Activated CD4-positive, alpha-beta T cell treated with anti-CD3 and anti-CD28 coated beads for 24 hours (primary cell): ENCODE data around the gene SLC1A7.
A peak's percentile ranks its signal among the peaks of the same experiment; 100 is the strongest.

Source experiments
- DNase-seq, 2 donors: peaks; one replicate each; pipeline ENCODE4 v3.0.0-alpha.2; 2020; ENCODE audit warnings: low read depth in 2 of 2

SLC1A7 gene

DNA sequence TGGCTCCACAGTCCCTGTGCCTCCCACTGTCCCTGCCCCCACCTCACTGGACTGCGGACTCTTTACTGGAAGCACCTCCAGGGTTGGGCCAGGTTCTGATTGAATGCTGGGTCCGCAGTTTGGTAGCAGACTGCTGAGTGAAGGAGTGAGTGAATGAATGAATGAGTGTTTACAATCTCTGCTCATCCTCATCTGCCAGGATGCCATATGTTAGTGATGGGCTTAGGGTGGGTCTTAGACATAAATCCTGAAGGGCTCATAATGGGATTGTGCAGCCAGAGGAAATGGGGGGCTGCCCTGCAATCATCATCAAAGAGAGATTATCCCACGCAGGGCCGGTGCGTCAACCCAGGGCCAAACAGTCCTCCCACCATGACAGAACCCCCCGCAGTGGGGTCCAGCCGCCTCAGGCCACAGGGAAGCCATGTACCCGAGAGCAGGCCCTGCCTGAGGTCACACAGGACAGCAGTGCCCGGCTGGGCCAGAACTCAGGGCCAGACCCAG, 26.1 kb downstream of the SLC1A7 start:
- no peak for DNase-seq

DNA sequence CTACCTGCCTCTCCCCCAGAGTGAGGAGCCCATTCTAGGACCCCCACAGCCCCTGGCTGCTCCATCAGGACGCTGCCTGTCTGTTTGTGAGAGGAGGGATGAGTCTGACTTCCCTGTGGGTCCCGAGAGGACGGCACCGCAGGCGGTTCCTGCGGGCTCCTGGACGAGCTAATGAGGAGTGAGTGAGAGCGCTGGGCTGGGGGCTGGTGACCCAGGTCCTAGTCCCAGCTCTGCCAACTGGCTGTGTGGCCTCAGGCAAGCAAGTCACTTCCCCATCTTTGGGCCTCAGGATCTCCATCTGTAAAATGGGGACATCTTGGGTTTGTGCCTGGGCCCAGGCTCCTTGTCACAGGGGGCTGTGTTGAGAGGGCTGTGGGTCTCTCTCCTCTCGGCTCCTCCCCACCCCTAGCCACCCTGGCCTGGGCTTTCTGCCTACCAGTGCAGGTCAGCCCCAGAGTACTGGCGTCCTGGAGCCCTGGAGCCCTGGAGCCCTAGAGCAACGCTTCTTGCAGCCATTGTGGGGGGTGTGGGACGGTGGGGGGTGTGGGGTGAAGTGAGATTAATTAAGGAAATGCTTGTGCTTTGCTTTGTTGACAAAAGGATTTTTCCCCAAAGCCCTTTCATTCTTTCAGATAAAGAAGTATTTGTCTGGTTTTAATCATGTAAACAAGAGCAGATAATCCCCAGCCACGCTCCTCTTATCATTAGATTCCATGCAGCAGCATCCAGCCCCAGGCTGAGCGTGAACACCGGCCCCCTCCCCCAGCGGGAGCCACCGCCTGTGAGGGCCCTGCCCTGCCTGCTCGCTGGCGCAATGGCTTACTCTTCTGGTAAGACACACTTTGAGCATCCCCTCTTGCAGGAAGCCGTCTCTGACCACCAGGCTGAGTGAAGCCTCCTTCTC, 26.8 kb downstream of the SLC1A7 start:
- no peak for DNase-seq

DNA sequence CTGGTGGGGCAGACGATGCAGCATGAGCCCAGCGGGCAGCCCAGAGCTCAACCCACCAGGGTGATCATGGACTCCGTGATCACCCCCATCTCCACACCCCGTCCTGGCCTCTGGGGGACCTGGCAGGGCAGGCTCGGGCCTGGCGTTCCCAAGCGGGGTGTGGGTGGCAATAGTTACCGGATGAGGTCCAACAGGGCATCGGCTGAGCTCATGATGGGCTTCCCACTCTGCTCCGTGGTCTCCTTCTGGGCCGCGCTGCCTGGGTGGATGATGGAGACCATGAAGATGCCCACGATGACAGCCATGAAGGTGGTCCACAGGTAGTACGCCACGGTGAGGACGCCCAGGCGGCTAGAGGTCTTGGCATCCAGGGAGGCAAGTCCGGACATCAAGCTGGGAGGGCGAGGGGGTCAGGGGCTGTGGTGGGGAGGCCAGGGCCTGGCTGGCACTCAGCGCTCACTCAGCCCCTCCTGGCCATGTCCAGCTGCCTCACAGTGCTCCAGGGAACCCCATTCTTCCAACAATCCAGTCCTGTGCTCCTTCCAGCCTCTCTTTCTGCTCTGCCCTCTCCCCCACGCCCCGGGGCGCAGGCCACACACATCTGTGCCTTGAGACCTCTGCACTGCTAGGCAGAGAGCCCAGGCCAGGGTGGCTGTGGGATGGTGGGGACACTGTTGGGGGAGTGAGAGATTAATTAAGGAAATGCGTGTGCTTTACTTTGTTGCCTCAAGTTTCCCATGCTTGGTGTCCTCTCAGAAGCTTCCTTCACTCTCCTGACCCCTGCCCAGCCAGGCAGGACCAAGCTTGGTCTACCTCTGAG, 27.6 kb downstream of the SLC1A7 start:
- DNase-seq, result no peak

DNA sequence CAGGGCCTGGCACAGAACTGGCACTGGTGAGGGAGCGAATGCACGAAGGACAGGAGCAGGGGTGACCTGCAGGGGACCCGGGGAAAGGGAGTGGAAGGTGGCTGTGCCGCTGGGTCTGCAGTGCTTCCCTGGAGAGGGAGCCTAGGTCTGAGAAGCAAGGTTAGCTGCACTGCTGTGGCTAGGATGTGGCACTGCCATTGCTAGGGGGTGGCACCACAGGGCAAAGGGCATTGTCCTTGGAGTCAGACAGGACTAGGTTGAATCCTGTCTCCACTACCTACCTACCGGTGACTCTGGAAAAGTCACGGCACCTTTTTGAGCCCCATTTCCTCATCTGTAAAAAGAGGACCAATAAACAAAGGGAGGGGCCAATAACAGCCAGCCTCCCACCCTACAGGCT, 28.3 kb downstream of the SLC1A7 start:
- no peak for DNase-seq

DNA sequence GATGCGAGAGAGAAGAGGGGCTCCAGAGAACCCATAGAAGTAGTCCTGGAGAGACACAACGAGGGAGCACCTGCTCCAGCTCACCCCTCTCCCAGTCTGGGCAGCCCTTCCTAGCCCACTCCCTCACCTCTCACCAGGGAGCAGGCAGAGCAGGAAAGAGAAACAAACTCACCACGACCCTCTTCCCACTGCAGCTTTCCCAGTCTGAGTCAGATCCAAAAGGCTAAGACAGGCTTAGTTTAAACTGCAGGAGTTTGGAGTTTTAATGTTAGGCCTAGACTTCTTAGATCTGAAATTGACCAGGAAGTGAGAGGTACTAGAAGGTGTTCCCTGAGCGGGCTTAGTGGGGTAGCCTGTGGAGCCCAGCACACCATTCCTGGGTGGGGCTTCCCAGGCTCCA, 29.6 kb downstream of the SLC1A7 start:
- DNase-seq, result no peak

DNA sequence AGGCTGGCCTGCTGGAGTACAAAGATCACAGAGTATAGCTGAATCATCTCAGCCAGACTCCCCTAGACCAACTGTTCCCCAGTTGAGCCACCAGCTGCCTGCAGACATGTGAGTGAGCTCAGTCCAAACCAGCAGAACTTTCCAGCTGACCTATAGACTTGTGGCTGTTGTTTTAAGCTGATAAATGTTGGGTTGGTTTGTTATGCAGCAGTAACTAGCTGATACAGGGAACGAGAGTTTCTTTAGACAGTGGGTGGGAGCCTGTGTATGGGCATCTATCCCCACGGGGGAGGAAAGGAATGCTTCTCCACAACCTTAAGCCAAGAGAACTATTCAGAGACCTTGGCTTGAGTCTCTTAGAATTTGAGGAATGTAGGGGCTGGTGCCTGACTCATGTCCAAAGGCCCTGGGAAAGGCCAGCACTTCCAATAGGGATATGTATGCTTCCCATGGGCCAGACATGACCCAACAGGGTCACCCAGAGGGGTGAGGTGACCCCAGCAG, 30.1 kb downstream of the SLC1A7 start:
- no peak for DNase-seq

DNA sequence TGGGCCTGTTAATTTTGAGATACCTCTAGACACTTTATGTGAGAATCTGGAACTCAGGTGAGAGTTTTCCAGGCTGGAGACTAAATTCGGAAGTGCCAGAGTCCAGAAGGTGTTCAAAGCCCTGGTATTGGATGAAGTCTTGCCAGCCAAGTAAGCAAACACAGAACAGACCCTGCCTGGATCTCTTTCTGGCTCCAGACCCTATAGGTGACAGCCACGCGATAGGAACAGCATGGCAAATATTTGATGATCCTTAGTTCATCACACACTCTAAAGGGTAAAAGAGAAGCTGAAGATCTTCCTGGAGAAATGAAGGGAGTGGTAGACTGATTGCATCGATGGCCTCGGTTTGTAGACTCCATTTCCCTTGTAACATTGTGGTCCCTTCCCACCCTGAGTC, 30.7 kb downstream of the SLC1A7 start:
- no peak for DNase-seq

DNA sequence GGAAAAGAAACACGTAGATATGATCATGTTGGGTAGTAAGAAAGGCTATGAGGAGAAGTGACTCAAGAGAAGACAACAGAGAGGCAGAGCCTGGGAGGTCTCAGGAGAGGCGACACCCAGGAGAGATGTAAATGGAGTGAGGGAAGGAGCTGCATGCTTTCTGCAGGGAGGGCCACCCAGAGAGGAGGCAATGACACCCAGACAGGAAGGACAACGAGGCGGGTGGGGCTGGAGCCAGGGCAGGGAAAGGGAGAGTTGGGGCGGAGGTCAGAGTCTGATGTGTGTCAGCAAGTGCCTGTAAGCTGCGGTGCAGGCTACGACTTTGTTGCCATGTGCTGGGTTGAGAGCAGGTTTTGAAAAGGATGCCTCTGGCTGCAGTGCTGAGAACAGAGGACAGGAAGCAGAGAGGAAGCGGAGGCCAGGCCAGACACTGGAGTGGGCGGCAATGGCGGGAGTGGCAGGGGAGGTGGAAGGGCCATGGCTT, 31.3 kb downstream of the SLC1A7 start:
- no peak for DNase-seq

DNA sequence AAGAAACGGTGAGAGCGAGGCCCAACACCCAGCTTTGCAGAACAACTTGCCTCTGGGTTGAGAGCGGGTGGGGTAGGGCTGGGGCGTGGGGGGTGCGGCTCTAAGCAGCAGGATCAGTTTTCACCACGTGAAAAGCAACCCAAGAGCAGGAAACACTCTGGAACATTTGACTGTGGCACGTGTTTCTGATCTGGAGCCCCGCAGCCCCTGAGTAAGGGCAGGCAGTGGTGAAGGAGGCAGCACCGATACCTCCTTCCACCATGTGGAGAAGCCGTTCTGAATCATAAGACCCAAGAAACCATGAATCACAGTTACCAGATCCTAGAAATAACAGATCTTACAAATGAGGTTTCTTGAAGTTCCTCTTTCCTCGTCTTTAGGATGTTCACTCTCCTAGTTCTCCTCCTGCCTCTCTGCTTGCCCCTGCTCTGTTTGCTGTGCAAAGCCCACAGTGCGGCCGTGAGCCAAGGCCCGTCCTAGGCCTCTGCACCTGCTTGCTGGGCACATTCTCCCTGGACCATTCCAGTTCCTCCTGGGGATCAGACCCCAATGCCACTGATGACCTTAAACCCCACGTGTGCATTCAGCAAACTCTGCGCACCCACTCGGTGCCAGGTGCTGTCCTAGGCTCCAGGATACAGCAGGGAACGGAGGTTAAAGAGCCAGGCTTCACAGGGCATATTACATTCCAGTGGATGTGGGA, 31.9 kb downstream of the SLC1A7 start:
- DNase-seq, result peak; percentile 4 to 33

DNA sequence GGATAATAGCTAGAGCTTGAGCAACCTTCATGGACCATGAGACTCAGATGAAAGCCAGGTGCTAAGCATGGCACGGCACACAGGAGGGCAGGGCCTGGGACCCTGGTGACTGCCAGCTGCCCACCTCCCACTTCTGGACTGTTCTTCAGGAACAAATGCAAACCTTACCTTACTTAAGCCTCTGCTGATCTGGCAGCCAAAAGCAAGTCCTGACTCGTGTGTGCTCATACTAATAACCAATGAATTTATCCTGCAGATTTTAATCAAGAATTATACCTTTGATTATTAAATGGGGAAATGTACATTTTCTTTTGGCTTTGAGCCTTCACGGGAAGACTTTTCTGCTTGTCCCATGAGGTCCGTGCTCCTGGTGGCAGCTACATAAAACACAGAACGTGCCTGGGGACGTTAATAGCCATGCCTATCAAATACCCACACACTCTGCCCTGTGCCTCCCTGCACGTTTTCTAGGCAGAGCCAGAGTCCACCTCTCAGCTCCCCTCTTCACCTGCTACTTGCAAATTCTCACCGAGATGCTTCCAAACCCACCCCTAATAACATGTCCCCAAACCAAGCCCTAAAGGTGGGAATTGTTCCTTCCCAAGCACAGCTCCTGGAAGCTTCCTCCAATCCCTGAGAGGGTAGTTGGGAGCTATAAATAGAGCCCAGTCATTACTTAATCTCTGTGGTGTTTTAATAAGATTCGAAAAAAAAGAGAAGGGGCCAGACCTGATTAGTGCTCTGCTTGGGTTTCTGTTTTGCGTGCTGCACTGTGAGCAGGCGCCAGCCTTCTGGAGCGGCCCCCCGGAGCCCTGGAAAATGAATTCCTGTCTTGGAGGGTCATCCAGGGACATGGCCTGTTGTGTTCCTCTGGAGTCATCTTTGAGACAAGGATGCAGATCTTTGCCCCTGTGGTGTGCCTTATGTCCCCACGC, 33.5 kb downstream of the SLC1A7 start:
- DNase-seq, result no peak

DNA sequence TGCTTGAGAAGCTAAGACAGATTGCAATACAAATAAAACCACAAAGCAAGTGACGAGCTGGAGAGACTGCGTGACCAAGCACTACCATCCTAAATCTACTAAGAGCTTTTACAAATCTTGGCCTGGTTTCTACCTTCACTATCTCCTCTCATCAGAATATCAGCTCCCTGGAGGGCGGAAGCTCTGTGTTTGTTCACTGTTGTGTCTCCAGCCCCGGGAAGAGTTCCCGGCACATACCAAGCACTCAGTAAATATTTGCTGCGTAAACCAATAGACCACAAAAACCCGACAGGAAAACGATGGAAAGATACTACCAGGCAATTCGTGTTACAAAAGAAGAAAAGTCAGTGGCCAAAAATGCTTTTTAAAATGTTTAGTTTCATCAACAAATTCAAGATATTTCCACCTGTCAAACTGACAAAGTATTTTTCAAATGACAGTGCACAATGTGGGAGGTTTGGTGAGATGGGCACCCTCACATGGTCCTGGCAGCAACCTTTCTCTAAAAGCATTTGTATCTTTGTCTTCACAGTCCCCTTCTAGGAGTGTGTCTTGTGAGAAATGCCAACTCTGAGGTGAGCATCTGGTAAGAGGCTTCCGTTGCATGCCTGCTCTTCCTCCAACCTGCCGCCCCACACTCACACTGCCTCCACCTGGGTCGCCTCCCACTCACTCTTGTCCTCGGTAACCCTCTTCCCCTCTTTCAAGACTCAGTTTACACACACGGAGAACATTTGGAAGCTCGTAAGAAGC, 34.7 kb downstream of the SLC1A7 start:
- DNase-seq, result no peak

DNA sequence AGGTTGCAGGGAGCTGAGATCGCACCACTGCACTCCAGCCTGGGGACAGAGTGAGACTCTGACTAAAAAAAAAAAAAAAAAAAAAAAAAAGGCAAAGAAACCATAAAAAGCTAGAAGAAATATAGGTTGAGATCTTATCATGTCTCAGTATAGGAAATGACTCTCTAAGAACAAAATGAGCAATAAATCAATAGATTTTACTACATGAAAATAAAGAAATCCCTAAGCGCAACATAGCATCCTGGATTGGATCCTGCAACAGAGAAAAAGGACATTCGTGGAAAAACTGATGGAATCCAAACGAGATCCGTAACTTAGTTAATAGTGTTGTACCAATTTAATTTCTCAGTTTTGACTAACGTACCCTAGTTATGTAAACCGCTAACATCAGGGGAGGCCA, 35.3 kb downstream of the SLC1A7 start:
- no peak for DNase-seq

DNA sequence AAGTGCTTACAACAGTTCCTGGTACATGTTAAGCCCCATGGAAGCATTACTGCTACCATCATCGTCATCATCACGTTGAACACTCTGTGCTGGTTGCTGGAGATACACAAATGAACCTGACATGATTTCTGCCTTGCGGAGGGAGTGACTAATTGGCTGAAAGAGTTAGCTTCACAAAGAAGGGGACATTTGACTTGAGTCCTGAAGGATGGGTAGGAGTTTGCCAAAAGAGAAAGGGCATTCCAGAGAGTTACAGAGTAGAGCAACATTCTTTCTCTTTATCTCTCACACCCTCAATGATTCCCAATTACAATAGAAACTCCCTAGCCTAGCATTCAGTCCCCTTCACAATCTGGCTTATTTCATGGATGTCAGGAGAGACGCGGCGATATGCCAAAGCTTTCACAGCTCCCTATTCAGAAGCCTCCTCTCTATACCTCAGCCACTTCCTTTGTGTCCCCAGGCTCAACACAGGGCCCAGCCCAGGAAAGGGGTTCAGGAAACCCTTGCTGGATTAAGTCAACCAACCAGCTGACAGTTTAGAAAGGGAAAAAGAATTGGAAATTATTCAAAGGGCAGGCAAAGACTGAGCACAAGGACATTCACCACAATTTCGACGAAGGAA, 38.0 kb downstream of the SLC1A7 start:
- no peak for DNase-seq

DNA sequence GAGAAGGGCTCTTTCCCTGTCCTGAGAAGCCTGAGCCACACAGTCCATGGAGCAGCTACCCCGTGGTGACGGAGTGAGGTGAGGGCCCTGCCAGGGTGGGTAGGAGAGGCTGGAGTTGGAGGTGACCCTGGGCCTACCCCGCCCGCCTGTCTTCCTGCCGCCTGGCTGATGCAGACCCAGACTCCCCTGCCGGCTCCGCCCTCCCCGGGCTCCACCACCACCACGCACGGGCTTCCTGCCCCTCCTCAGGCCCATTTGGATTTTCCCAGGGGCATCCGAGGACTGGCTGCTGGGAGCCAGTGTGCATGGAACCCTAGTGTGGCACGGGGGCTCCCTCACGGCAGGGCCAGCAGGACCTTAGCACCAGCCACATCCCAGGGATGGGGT, 47.9 kb downstream of the SLC1A7 start:
- no peak for DNase-seq

DNA sequence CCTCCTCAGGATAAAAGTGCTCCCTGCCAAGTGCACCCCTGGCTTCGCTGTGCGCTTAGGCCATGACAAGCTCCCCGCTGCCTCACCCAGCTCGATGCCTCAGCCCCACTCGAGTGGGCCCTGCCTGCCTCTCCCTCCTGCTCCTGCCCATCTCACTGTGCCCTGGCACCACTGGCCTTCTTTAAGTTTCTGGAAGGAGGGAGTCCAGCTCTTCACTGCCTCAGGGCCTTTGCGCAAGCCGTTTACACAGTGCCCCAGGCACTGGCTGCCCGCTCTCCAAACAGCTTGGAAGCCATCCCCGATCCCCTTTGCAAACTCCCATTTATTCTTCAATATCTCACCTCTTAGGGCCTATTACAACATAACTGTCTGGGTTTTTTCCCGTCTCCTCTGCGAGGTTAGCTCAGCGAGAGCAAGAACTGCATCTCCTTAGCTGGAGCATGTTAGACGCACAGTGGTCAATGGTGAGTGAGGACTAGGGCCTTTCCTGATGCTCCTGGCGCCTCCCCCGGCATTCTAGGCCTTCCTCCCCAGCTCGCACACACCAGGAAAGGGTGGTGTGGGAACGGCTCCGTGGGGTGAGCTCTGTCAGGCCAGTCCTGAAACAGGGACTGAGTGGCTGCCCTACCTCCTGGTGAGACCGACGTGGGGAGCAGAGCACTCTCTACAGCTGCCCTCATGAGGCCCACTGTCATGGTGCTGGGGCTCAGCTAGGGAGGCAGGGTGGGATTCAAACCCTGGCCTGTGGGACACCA, 48.5 kb downstream of the SLC1A7 start:
- no peak for DNase-seq

DNA sequence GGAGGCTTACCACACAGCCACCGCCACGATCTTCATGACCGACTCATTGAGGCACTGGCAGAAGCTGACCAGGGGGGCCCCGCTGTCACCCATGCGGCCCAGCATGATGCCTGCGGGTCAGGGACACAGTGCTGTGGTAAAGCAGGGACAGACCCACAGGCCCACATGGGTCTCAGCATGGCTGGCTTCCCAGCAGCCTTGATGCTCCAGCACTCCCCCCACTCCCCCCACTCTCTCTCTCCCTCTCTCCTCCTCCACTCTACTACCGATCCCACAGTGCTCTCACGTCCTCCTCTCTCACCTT, 49.0 kb downstream of the SLC1A7 start:
- no peak for DNase-seq

DNA sequence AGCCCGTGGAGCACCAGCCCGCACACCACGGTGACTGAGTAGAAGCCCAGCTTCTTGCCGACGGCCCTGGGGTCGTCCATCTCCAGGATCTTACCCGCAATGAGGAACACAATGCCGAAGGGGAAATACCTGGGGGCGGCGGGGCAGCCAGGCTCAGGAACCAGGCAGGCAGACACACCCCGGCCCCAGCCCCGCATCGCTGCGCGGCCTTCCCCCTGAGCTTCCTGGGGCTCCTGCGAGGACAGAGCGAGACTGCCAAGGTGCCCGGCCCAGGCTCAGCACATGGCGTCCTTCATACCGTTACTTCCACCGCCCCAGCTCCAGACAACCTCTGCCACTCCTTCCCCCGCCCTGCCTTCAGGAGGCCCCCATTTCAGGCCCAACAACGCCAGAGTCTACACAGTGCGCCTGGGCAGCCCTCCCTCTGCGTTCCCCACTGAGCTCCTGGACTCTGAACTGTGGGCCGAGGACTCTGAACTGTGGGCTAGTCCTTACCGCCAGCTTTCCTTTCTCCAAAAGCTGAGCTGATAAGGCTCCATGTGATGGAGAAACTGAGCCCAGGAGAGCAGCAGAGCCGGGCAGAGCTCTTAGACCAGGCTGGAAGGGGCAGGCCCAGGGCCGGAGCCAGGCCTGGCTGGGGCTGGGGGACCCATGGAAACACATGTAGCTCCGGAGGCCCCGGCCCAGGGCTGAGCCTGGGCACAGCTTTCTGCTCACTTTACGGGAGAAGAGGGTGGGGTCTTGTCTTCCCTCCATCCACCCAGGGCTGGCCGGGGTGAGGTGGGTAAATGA, 49.6 kb downstream of the SLC1A7 start:
- no peak for DNase-seq
